K562 (cell line): ENCODE results near the gene CLCNKB. TPM values are rescaled to one million over a fixed set of nuclear protein-coding genes. Genes with fewer than 3 reads are reported as not detected.

Experiments
- CLOCK ChIP-seq: fragments of 250-450 bp; sonication (Bioruptor Pico); IDR thresholded peaks from 2 replicates; pipeline ENCODE4 v1.4.0; 2020; ENCODE audit warnings: mild to moderate bottlenecking, moderate library complexity, borderline replicate concordance
- DACH1 ChIP-seq: fragments of 450-650 bp; IDR thresholded peaks from 2 replicates; pipeline ENCODE4 v1.6.1; 2018; ENCODE audit not compliant: partially characterized antibody
- GTF2F1 ChIP-seq: IDR thresholded peaks from 2 replicates; pipeline ENCODE4 v1.6.1; 2011; ENCODE audit warnings: low read depth, low read length, improper control_type of control experiment
- HDAC1 ChIP-seq, 2 experiments: fragments of 450-650 bp; IDR thresholded peaks; 2 replicates each; pipeline ENCODE4 v1.6.1; 2016 to 2017; ENCODE audit warnings: inconsistent platforms in 1 of 2, mild to moderate bottlenecking in 1 of 2, moderate library complexity in 1 of 2
- KAT7 ChIP-seq: sonication (generic); formaldehyde crosslinking; IDR thresholded peaks from 2 replicates; pipeline ENCODE4 v1.8.0; 2022; ENCODE audit warnings: missing genetic modification reagents, mild to moderate bottlenecking, borderline replicate concordance
- MCM5 ChIP-seq: fragments of 450-650 bp; IDR thresholded peaks from 2 replicates; pipeline ENCODE4 v1.6.1; 2016; ENCODE audit warnings: low read depth
- MTA1 ChIP-seq: fragments of 450-650 bp; IDR thresholded peaks from 2 replicates; pipeline ENCODE4 v1.6.1; 2017; ENCODE audit warnings: borderline replicate concordance
- NCOA2 ChIP-seq, 2 experiments: fragments of 450-650 bp; IDR thresholded peaks; 2 replicates each; pipeline ENCODE4 v1.6.1; 2018; ENCODE audit warnings: mild to moderate bottlenecking in 2 of 2, moderate library complexity in 1 of 2; ENCODE audit not compliant: partially characterized antibody in 2 of 2
- NCOA4 ChIP-seq: fragments of 450-650 bp; IDR thresholded peaks from 2 replicates; pipeline ENCODE4 v1.6.1; 2018; ENCODE audit warnings: mild to moderate bottlenecking; ENCODE audit not compliant: partially characterized antibody
- NELFE ChIP-seq: IDR thresholded peaks from 2 replicates; pipeline ENCODE4 v1.6.1; 2011; ENCODE audit warnings: mild to moderate bottlenecking; ENCODE audit not compliant: insufficient read depth, insufficient read length
- NFE2 ChIP-seq: IDR thresholded peaks from 2 replicates; pipeline ENCODE4 v1.6.1; 2014; ENCODE audit warnings: antibody characterized with exemption, low read depth
- RBFOX2 ChIP-seq: fragments of 200-400 bp; formaldehyde crosslinking; IDR thresholded peaks from 2 replicates; pipeline ENCODE4 v1.6.1; 2017; ENCODE audit warnings: low read depth, mild to moderate bottlenecking, low read length, moderate library complexity
- RNF2 ChIP-seq: sonication (generic); IDR thresholded peaks from 2 replicates; pipeline ENCODE4 v1.6.1; 2016
- RUNX1 ChIP-seq: sonication (generic); IDR thresholded peaks from 2 replicates; pipeline ENCODE4 v1.6.1; 2016; ENCODE audit warnings: antibody characterized with exemption, low read depth
- SAFB ChIP-seq: fragments of 200-400 bp; formaldehyde crosslinking; IDR thresholded peaks from 2 replicates; pipeline ENCODE4 v1.6.1; 2017; ENCODE audit warnings: low read depth, low read length, borderline replicate concordance
- SMARCB1 ChIP-seq: IDR thresholded peaks from 2 replicates; pipeline ENCODE4 v1.6.1; 2011; ENCODE audit warnings: improper control_type of control experiment, low read depth; ENCODE audit not compliant: insufficient read length
- USF1 ChIP-seq: sonication (generic); formaldehyde crosslinking; IDR thresholded peaks from 2 replicates; pipeline ENCODE4 v1.9.0; 2022; ENCODE audit warnings: mild to moderate bottlenecking, missing genetic modification reagents
- ZBTB9 ChIP-seq: fragments of 450-650 bp; formaldehyde crosslinking; IDR thresholded peaks from 2 replicates; pipeline ENCODE4 v1.4.0; 2020; ENCODE audit warnings: mild to moderate bottlenecking, moderate library complexity
- ZNF133 ChIP-seq: fragments of 250-450 bp; sonication (Bioruptor Pico); IDR thresholded peaks from 2 replicates; pipeline ENCODE4 v1.4.0; 2020; ENCODE audit warnings: mild to moderate bottlenecking
- ZNF316 ChIP-seq: fragments of 450-650 bp; IDR thresholded peaks from 2 replicates; pipeline ENCODE4 v1.6.1; 2016
- ZNF511 ChIP-seq: sonication (generic); formaldehyde crosslinking; IDR thresholded peaks from 2 replicates; pipeline ENCODE4 v1.8.0; 2022; ENCODE audit warnings: mild to moderate bottlenecking, missing genetic modification reagents
- ZNF551 ChIP-seq: fragments of 250-450 bp; sonication (Bioruptor Pico); IDR thresholded peaks from 2 replicates; pipeline ENCODE4 v1.5.0; 2021; ENCODE audit warnings: mild to moderate bottlenecking, moderate library complexity
- ZNF644 ChIP-seq: fragments of 200-800 bp; sonication (Bioruptor generic); IDR thresholded peaks from 2 replicates; pipeline ENCODE4 v1.6.1; 2016; ENCODE audit warnings: low read depth, missing genetic modification characterization, missing compliant biosample characterization
- polyA plus RNA-seq, 8 experiments: library from polyadenylated mRNA; depleted of rRNA in 4 of 8; stranded (reverse) in 5 of 8; unstranded in 3 of 8; fragments of >200 nt; fragmentation: Nextera tagmentation in 2 of 8; fragmentation: Illumina TruSeq in 1 of 8; extraction: Ambion mirVana in 2 of 8; extraction: Trizol in 1 of 8; gene quantifications; 2 replicates each; pipeline versions ENCODE4 v1.2.1 to v1.2.3, GENCODE V29; 2011 to 2014; ENCODE audit warnings: inconsistent platforms in 1 of 8, missing spikeins in 1 of 8
- total RNA-seq, 7 experiments: library from RNA; depleted of rRNA in 6 of 7; stranded (reverse); fragments of >200 nt in 6 of 7; fragmentation: Illumina TruSeq in 2 of 7; extraction: Trizol in 2 of 7; gene quantifications; 2 replicates each; pipeline versions ENCODE4 v1.2.1 to v1.2.3, GENCODE V29; 2011 to 2021; ENCODE audit warnings: low replicate concordance in 1 of 7

CLCNKB gene
- total and polyA plus RNA-seq, 9 of the 15 experiments (the other 6 are each of a cell fraction or from before 2014, with no cell fraction given), result 0.08 to 1.7 (median 0.64) TPM

- TF ChIP-seq USF1 (CRISPR knock-in tag), result 0 out of 2 replicates have a peak, but pooled peaks have one; percentile 16
- no peak for TF ChIP-seq NFE2
- peak; percentile 25; the same call in 1 of the 2 replicates for TF ChIP-seq RBFOX2
- no peak for TF ChIP-seq NCOA2 (IDR thresholded peaks at IDR 0.05; ENCODE audit: partially characterized antibody in 2 of 2)
- no peak for TF ChIP-seq CLOCK (CRISPR knock-in tag)
- TF ChIP-seq ZNF316, result no peak
- TF ChIP-seq NCOA4, result no peak
- TF ChIP-seq GTF2F1, result no peak
- TF ChIP-seq ZNF644 (tag), result no peak
- 0 out of 2 replicates have a peak, but pooled peaks have one; percentile 19 for TF ChIP-seq MTA1
- peak; percentile 12; the same call in 1 of the 2 replicates for TF ChIP-seq RUNX1
- no peak for TF ChIP-seq KAT7 (CRISPR knock-in tag)
- peak; percentile 40 for TF ChIP-seq DACH1
- TF ChIP-seq ZBTB9, result 0 out of 2 replicates have a peak, but pooled peaks have one; percentile 57
- no peak for TF ChIP-seq ZNF133
- TF ChIP-seq SMARCB1, result no peak
- no peak for TF ChIP-seq NELFE
- no peak for TF ChIP-seq MCM5
- no peak for TF ChIP-seq ZNF551 (CRISPR knock-in tag)
- no peak for TF ChIP-seq RNF2
- TF ChIP-seq HDAC1 (IDR thresholded peaks at IDR 0.05), result 0 out of 4 replicates have a peak, but pooled peaks of 1 of the 2 experiments have one; percentile 59
- no peak for TF ChIP-seq SAFB
- no peak for TF ChIP-seq ZNF511
Measured at GRCh38 chr1:16055613-16056520, 12.3 kb downstream of the CLCNKB start (continued).
